OCI-LY7 (cell line): Measurements from ENCODE around the gene IL17REL. TPM values are rescaled to one million over a fixed set of nuclear protein-coding genes. Genes with fewer than 3 reads are reported as not detected.

Experiments
- BruUV-seq: library from RNA; stranded (reverse); fragments of 400-500 nt; replicated peaks from 2 replicates; lab custom pipeline; 2021; lab: Mats Ljungman, UMichigan
- CTCF ChIA-PET: fragments of 300-600 bp; sonication (Branson Sonifier 250); formaldehyde crosslinking; loops from one replicate; lab custom pipeline; 2022; ENCODE audit warnings: antibody characterized with exemption; ENCODE audit not compliant: unreplicated experiment; lab: Charles Lee
- POLR2A ChIA-PET: fragments of 300-600 bp; sonication (Branson Sonifier 250); formaldehyde crosslinking; loops from one replicate; lab custom pipeline; 2022; ENCODE audit warnings: antibody characterized with exemption; lab: Charles Lee
- DNase-seq: peaks from one replicate; pipeline ENCODE4 v3.0.0-alpha.2; 2015; ENCODE audit warnings: low spot score
- H2AFZ ChIP-seq: fragments of 200-600 bp; sonication (generic), shearing (Covaris generic); 2 replicates; pipeline ENCODE4 v1.6.1; 2014; ENCODE audit warnings: mild to moderate bottlenecking, antibody characterized with exemption, low read length, moderate library complexity
- H3K27ac ChIP-seq: fragments of 200-600 bp; sonication (generic); 2 replicates; pipeline ENCODE4 v1.5.1; 2014; ENCODE audit warnings: mixed run types, low read depth, mild to moderate bottlenecking, moderate library complexity, low read length, inconsistent platforms; ENCODE audit not compliant: poor library complexity, severe bottlenecking
- H3K36me3 ChIP-seq: fragments of 200-600 bp; sonication (generic); 2 replicates; pipeline ENCODE4 v1.6.1; 2014; ENCODE audit warnings: mild to moderate bottlenecking, antibody characterized with exemption, low read length, moderate library complexity, mixed read lengths; ENCODE audit not compliant: insufficient read depth
- H3K4me1 ChIP-seq: fragments of 200-600 bp; sonication (generic); 2 replicates; pipeline ENCODE4 v1.5.1; 2014; ENCODE audit warnings: mild to moderate bottlenecking, low read length; ENCODE audit not compliant: insufficient read depth, poor library complexity, severe bottlenecking
- H3K4me2 ChIP-seq: fragments of 200-600 bp; sonication (generic); 2 replicates; pipeline ENCODE4 v1.6.1; 2014; ENCODE audit warnings: mild to moderate bottlenecking, low read length
- H3K4me3 ChIP-seq: fragments of 200-600 bp; sonication (generic); 2 replicates; pipeline ENCODE4 v1.5.1; 2014; ENCODE audit warnings: mild to moderate bottlenecking, low read depth, low read length; ENCODE audit not compliant: poor library complexity, severe bottlenecking
- H3K79me2 ChIP-seq: fragments of 200-600 bp; sonication (generic); 2 replicates; pipeline ENCODE4 v1.6.1; 2016; ENCODE audit warnings: low read depth, mild to moderate bottlenecking, low read length, moderate library complexity, mixed read lengths; ENCODE audit not compliant: insufficient read depth
- H3K9me2 ChIP-seq: fragments of 200-600 bp; sonication (generic); 2 replicates; pipeline ENCODE4 v1.6.1; 2016; ENCODE audit warnings: mild to moderate bottlenecking, low read length, mixed read lengths; ENCODE audit not compliant: insufficient read depth
- H3K9me3 ChIP-seq: fragments of 200-600 bp; sonication (generic); 2 replicates; pipeline ENCODE4 v1.6.1; 2014; ENCODE audit warnings: mild to moderate bottlenecking, mixed run types, low read length, mixed read lengths
- H4K20me1 ChIP-seq: fragments of 200-600 bp; sonication (generic); 2 replicates; pipeline ENCODE4 v1.6.1; 2014; ENCODE audit warnings: mild to moderate bottlenecking, antibody characterized with exemption, low read length, moderate library complexity, mixed read lengths; ENCODE audit not compliant: insufficient read depth
- CTCF ChIP-seq: fragments of 200-600 bp; sonication (generic); conservative IDR thresholded peaks from 2 replicates; pipeline ENCODE4 v1.5.1; 2014; ENCODE audit warnings: mild to moderate bottlenecking, antibody characterized with exemption, low read length, moderate library complexity, mixed read lengths
- EZH2phosphoT487 ChIP-seq: fragments of 200-600 bp; sonication (generic); IDR thresholded peaks from 2 replicates; pipeline ENCODE4 v1.6.1; 2018; ENCODE audit warnings: low read depth, borderline replicate concordance, mild to moderate bottlenecking, mixed run types, antibody characterized with exemption, low read length, moderate library complexity, mixed read lengths
- intact Hi-C: fragments of 100-400 bp; cut with micrococcal nuclease; formaldehyde crosslinking; loops from one replicate; pipeline ENCODE4 v1.10.0; 2022; ENCODE audit not compliant: unreplicated experiment
- total RNA-seq, 2 experiments: library from RNA; depleted of rRNA in 1 of 2; stranded (reverse); fragments of >200 nt in 1 of 2; shearing (Covaris generic) in 1 of 2; gene quantifications; 2 replicates each; pipeline ENCODE4 v1.2.3, GENCODE V29; 2014 to 2022

Gene IL17REL
- total RNA-seq, 2 experiments from 2014 or later = 0.03 TPM; not detected in 1

- Histone ChIP-seq H3K36me3 (peaks cover 44% of the 10 kb centered on the region), H3K4me3 (peak within 1 kb of the TSS; percentile 98), H3K4me1 (peaks cover 35% of the 10 kb centered on the region), H3K9me3 (no peaks in the 10 kb centered on the region), H2AFZ (no peak within 1 kb of the TSS), H3K79me2 (peaks cover 32% of the 10 kb centered on the region; the same call in 1 of the 2 replicates), H4K20me1 (no peaks in the 10 kb centered on the region), H3K9me2 (no peaks in the 10 kb centered on the region), H3K4me2 (peak within 1 kb of the TSS; percentile 88), H3K27ac (peak within 1 kb of the TSS; percentile 66)
- ChIA-PET POLR2A (interaction anchor here (0.6 kb wide), 1 partner anchor 438 kb away, joined by 5 read pairs; no protein-coding TSS in a partner anchor), CTCF (no interaction called here)
- TF ChIP-seq EZH2phosphoT487 (no peak), CTCF (no peak)
- no TSS peak for BruUV-seq
- DNase-seq = peak; percentile 99
- intact Hi-C loops = loop anchor here (1.0 kb wide), 2 partner anchors 24 to 29 kb away; no protein-coding TSS in a partner anchor
Measured at GRCh38 chr22:49960159-49961004, 52.2 kb downstream of the IL17REL start, which contains the start of gene PIM3. PIM3 (plus strand) TSS chr22:49960772; CDS start chr22:49960948, 176 bp downstream.

- DNase-seq = no peak
- H3K9me3 ChIP-seq = no peaks in the 10 kb centered on the region
- peak overlapping the region; percentile 88 for H3K4me2 ChIP-seq
- TSS peak; percentile 91 for BruUV-seq
- H3K9me2 ChIP-seq = no peaks in the 10 kb centered on the region
- 0 out of 2 replicates have a peak, but pooled peaks have one; percentile 16 for TF ChIP-seq CTCF
- TF ChIP-seq EZH2phosphoT487 = no peak
- H3K36me3 ChIP-seq = peaks cover 37% of the 10 kb centered on the region
- intact Hi-C loops = loop anchor here (1.0 kb wide), 2 partner anchors 23 to 28 kb away; no protein-coding TSS in a partner anchor
- peaks cover 32% of the 10 kb centered on the region; the same call in 1 of the 2 replicates for H3K79me2 ChIP-seq
- H3K4me1 ChIP-seq = peaks cover 35% of the 10 kb centered on the region
- peak overlapping the region; percentile 64 for H3K27ac ChIP-seq
- POLR2A ChIA-PET = interaction anchor here (0.6 kb wide), 1 partner anchor 438 kb away, joined by 5 read pairs; no protein-coding TSS in a partner anchor
- H3K4me3 ChIP-seq = peak overlapping the region; percentile 98
- H2AFZ ChIP-seq = no peak overlapping the region
- CTCF ChIA-PET = no interaction called here
- no peaks in the 10 kb centered on the region for H4K20me1 ChIP-seq
Measured at GRCh38 chr22:49959782-49960158, 52.8 kb downstream of the IL17REL start.
